ENCODE data around the gene SPTBN4. TPM values are rescaled to one million over a fixed set of nuclear protein-coding genes. Genes with fewer than 3 reads are reported as not detected.

The SPTBN4 gene
- total RNA-seq, 1 donor from 2014 or later = 0.41 TPM

GRCh38 chr19:40598121-40598917 lies 131.5 kb downstream of the SPTBN4 start:
- Histone ChIP-seq H3K4me1 (ENCODE audit: insufficient read depth, low read length) (peaks cover 44% of the 10 kb centered on the region), H3K4me3 (ENCODE audit: insufficient read depth, low read depth, low read length) (peak overlapping the region; percentile 58), H4K20me1 (ENCODE audit: insufficient read depth, low read length) (peaks cover 14% of the 10 kb centered on the region), H3K4me2 (ENCODE audit: low read length) (peak overlapping the region; percentile 86), H2AFZ (ENCODE audit: low read depth, low read length) (peak overlapping the region; percentile 44), H3K27me3 (ENCODE audit: insufficient read depth, low read length) (no peaks in the 10 kb centered on the region), H3K9ac (ENCODE audit: low read length) (peak overlapping the region; percentile 70), H3K27ac (ENCODE audit: low read depth, low read length) (peak overlapping the region; percentile 48), H3K79me2 (ENCODE audit: insufficient read depth, low read length) (no peaks in the 10 kb centered on the region), H3K9me3 (ENCODE audit: insufficient read depth, low read depth, low read length) (no peaks in the 10 kb centered on the region), H3K36me3 (ENCODE audit: insufficient read depth, low read length) (no peaks in the 10 kb centered on the region)
- DNase-seq (ENCODE audit: low read depth) (peak; percentile 70), FAIRE-seq (peak; percentile 29)
- TF ChIP-seq EZH2 (IDR thresholded peaks at IDR 0.05; ENCODE audit: insufficient read depth, low read length) (no peak), CTCF (IDR thresholded peaks at IDR 0.05; ENCODE audit: insufficient read depth, low read depth, low read length) (peak; percentile 94)
- no peaks in the 10 kb centered on the region for H3K36me3 Mint-ChIP-seq (ENCODE audit: low read depth, unreplicated experiment)
- peaks cover 24% of the 10 kb centered on the region for H3K4me1 Mint-ChIP-seq (ENCODE audit: low read depth, unreplicated experiment)
- no peak overlapping the region for H3K27ac Mint-ChIP-seq (ENCODE audit: unreplicated experiment)
- peaks cover 30% of the 10 kb centered on the region for H3K27me3 Mint-ChIP-seq (ENCODE audit: low read depth, unreplicated experiment)
- H3K4me3 Mint-ChIP-seq (ENCODE audit: unreplicated experiment) = peak overlapping the region; percentile 74
- no peaks in the 10 kb centered on the region for H3K9me3 Mint-ChIP-seq (ENCODE audit: unreplicated experiment)

DNA sequence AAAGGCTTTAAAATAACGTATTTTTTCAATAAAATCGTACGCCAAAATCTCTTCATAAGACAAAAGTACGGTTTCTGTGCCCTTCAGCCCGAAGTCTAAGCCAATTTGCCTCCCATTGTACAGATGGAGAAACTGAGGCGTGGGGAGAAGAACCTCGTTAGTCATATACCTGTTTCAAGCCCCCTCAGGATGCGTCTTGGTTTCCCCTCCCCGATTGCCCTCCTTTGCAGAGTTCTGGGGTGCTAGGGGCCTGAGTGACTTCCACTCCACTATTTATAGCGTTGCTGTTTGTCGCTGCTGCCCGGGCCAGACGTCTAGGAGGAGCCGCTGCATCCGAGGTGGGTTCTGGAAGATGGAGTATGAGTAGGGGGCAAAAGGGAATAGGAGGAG lies 132.1 kb downstream of the SPTBN4 start:
- H3K4me1 ChIP-seq (ENCODE audit: insufficient read depth, low read length) = peaks cover 48% of the 10 kb centered on the region
- Mint-ChIP-seq H3K9me3 (ENCODE audit: unreplicated experiment) (no peaks in the 10 kb centered on the region), H3K36me3 (ENCODE audit: low read depth, unreplicated experiment) (no peaks in the 10 kb centered on the region), H3K27me3 (ENCODE audit: low read depth, unreplicated experiment) (peaks cover 30% of the 10 kb centered on the region), H3K4me3 (ENCODE audit: unreplicated experiment) (no peak overlapping the region), H3K27ac (ENCODE audit: unreplicated experiment) (no peak overlapping the region), H3K4me1 (ENCODE audit: low read depth, unreplicated experiment) (peaks cover 24% of the 10 kb centered on the region)
- peak overlapping the region; percentile 86 for H3K4me2 ChIP-seq (ENCODE audit: low read length)
- no peaks in the 10 kb centered on the region for H3K27me3 ChIP-seq (ENCODE audit: insufficient read depth, low read length)
- DNase-seq (ENCODE audit: low read depth) (no peak), FAIRE-seq (no peak)
- no peak for TF ChIP-seq CTCF (IDR thresholded peaks at IDR 0.05; ENCODE audit: insufficient read depth, low read depth, low read length)
- no peak for TF ChIP-seq EZH2 (IDR thresholded peaks at IDR 0.05; ENCODE audit: insufficient read depth, low read length)
- H3K4me3 ChIP-seq (ENCODE audit: insufficient read depth, low read depth, low read length) = no peak overlapping the region
- H3K9me3 ChIP-seq (ENCODE audit: insufficient read depth, low read depth, low read length) = no peaks in the 10 kb centered on the region
- peak overlapping the region; percentile 12 for H3K9ac ChIP-seq (ENCODE audit: low read length)
- H3K79me2 ChIP-seq (ENCODE audit: insufficient read depth, low read length) = no peaks in the 10 kb centered on the region
- peaks cover 14% of the 10 kb centered on the region for H4K20me1 ChIP-seq (ENCODE audit: insufficient read depth, low read length)
- H2AFZ ChIP-seq (ENCODE audit: low read depth, low read length) = no peak overlapping the region
- no peak overlapping the region for H3K27ac ChIP-seq (ENCODE audit: low read depth, low read length)
- no peaks in the 10 kb centered on the region for H3K36me3 ChIP-seq (ENCODE audit: insufficient read depth, low read length)

- H3K27me3 ChIP-seq (ENCODE audit: insufficient read depth, low read length) = no peaks in the 10 kb centered on the region
- no peak for FAIRE-seq
- Mint-ChIP-seq H3K4me1 (ENCODE audit: low read depth, unreplicated experiment) (peaks cover 19% of the 10 kb centered on the region), H3K27ac (ENCODE audit: unreplicated experiment) (no peak overlapping the region), H3K27me3 (ENCODE audit: low read depth, unreplicated experiment) (peaks cover 30% of the 10 kb centered on the region), H3K4me3 (ENCODE audit: unreplicated experiment) (peak overlapping the region; percentile 69), H3K9me3 (ENCODE audit: unreplicated experiment) (no peaks in the 10 kb centered on the region), H3K36me3 (ENCODE audit: low read depth, unreplicated experiment) (no peaks in the 10 kb centered on the region)
- H3K79me2 ChIP-seq (ENCODE audit: insufficient read depth, low read length) = no peaks in the 10 kb centered on the region
- H3K4me2 ChIP-seq (ENCODE audit: low read length) = peak overlapping the region; percentile 86
- H3K4me3 ChIP-seq (ENCODE audit: insufficient read depth, low read depth, low read length) = no peak overlapping the region
- no peak overlapping the region for H2AFZ ChIP-seq (ENCODE audit: low read depth, low read length)
- TF ChIP-seq EZH2 (IDR thresholded peaks at IDR 0.05; ENCODE audit: insufficient read depth, low read length) (no peak), CTCF (IDR thresholded peaks at IDR 0.05; ENCODE audit: insufficient read depth, low read depth, low read length) (no peak)
- H3K9me3 ChIP-seq (ENCODE audit: insufficient read depth, low read depth, low read length) = no peaks in the 10 kb centered on the region
- H3K36me3 ChIP-seq (ENCODE audit: insufficient read depth, low read length) = no peaks in the 10 kb centered on the region
- peak overlapping the region; percentile 12 for H3K9ac ChIP-seq (ENCODE audit: low read length)
- H3K4me1 ChIP-seq (ENCODE audit: insufficient read depth, low read length) = peaks cover 49% of the 10 kb centered on the region
- DNase-seq (ENCODE audit: low read depth) = no peak
- H3K27ac ChIP-seq (ENCODE audit: low read depth, low read length) = no peak overlapping the region
- H4K20me1 ChIP-seq (ENCODE audit: insufficient read depth, low read length) = peaks cover 14% of the 10 kb centered on the region
Measured at GRCh38 chr19:40599331-40599901, 132.6 kb downstream of the SPTBN4 start.

Data from astrocyte (in vitro differentiated cells and primary cell).